Retinal pigment epithelial cell (primary cell): ENCODE measurements around the gene AHCYL1.

ENCODE experiments used
- DNase-seq: peaks from one replicate; pipeline ENCODE4 v3.0.0-alpha.2; 2010; ENCODE audit warnings: low read depth
- H3K4me3 ChIP-seq: 2 replicates; pipeline ENCODE4 v1.5.1; 2011; ENCODE audit warnings: mild to moderate bottlenecking, low read length, control low read depth, moderate library complexity
- CTCF ChIP-seq: conservative IDR thresholded peaks from 2 replicates; pipeline ENCODE4 v1.5.1; 2011; ENCODE audit warnings: low read depth, low read length, control low read depth, inconsistent platforms

AHCYL1 gene

GRCh38 chr1:110034451-110035235 lies 50.1 kb downstream of the AHCYL1 start, which contains the start of gene STRIP1:
TSS of gene STRIP1 (plus strand) at chr1:110034624. CDS start at chr1:110034638, 14 bp downstream.
- no peak for TF ChIP-seq CTCF
- peak; percentile 79 for DNase-seq
- peak within 1 kb of the TSS; percentile 77 for H3K4me3 ChIP-seq

GRCh38 chr1:110035236-110035752 lies 50.7 kb downstream of the AHCYL1 start:
- H3K4me3 ChIP-seq = peak overlapping the region; percentile 77
- no peak for DNase-seq
- TF ChIP-seq CTCF = no peak

- DNase-seq = no peak
- TF ChIP-seq CTCF = no peak
- H3K4me3 ChIP-seq = no peak overlapping the region
Observed at GRCh38 chr1:110038271-110038670, 53.7 kb downstream of the AHCYL1 start.

- DNase-seq = no peak
- TF ChIP-seq CTCF = no peak
- no peak overlapping the region for H3K4me3 ChIP-seq
Observed at GRCh38 chr1:110039641-110040040, 55.1 kb downstream of the AHCYL1 start.

GRCh38 chr1:110040548-110040947 lies 56.0 kb downstream of the AHCYL1 start:
- TF ChIP-seq CTCF = no peak
- no peak overlapping the region for H3K4me3 ChIP-seq
- no peak for DNase-seq

- no peak for DNase-seq
- no peak for TF ChIP-seq CTCF
- no peak overlapping the region for H3K4me3 ChIP-seq
Observed at GRCh38 chr1:110043016-110043415, 58.5 kb downstream of the AHCYL1 start.

GRCh38 chr1:110047463-110047862 lies 62.9 kb downstream of the AHCYL1 start:
- no peak for DNase-seq
- no peak overlapping the region for H3K4me3 ChIP-seq
- no peak for TF ChIP-seq CTCF
